NCI-H2107 (cell line): ENCODE results near the gene KCNAB3.

Experiments used
- DNase-seq: peaks from one replicate; lab custom pipeline; 2025; lab: John Stamatoyannopoulos, UW

KCNAB3 gene

GRCh38 chr17:7897090-7897489, 32.6 kb downstream of the KCNAB3 start:
- no peak for DNase-seq

- no peak for DNase-seq
Observed at GRCh38 chr17:7894866-7895265, 34.8 kb downstream of the KCNAB3 start.

- no peak for DNase-seq
Observed at GRCh38 chr17:7894226-7894625, 35.4 kb downstream of the KCNAB3 start.

- DNase-seq = no peak
Observed at GRCh38 chr17:7893187-7893880, 36.3 kb downstream of the KCNAB3 start.

- peak; percentile 51 for DNase-seq
Observed at GRCh38 chr17:7889166-7889955, 40.3 kb downstream of the KCNAB3 start.

- DNase-seq = no peak
Observed at GRCh38 chr17:7888184-7888920, 41.3 kb downstream of the KCNAB3 start, which contains the start of gene CHD3. CHD3 (plus strand) TSS chr17:7888789; CDS start chr17:7889001, 212 bp downstream.

- peak; percentile 85 for DNase-seq
Observed at GRCh38 chr17:7887482-7888183, 42.0 kb downstream of the KCNAB3 start.

GRCh38 chr17:7887038-7887481, 42.6 kb downstream of the KCNAB3 start:
- DNase-seq = no peak

GRCh38 chr17:7886227-7887037, 43.2 kb downstream of the KCNAB3 start:
- no peak for DNase-seq

- no peak for DNase-seq
Observed at GRCh38 chr17:7885367-7886226, 44.1 kb downstream of the KCNAB3 start.

GRCh38 chr17:7884581-7885366, 44.9 kb downstream of the KCNAB3 start:
- DNase-seq = no peak

GRCh38 chr17:7883781-7884386, 45.8 kb downstream of the KCNAB3 start:
- no peak for DNase-seq

- no peak for DNase-seq
Observed at GRCh38 chr17:7882629-7883028, 47.0 kb downstream of the KCNAB3 start.

GRCh38 chr17:7882068-7882467, 47.6 kb downstream of the KCNAB3 start:
- no peak for DNase-seq

GRCh38 chr17:7881276-7882054, 48.2 kb downstream of the KCNAB3 start:
- no peak for DNase-seq

GRCh38 chr17:7880076-7880868, 49.4 kb downstream of the KCNAB3 start:
- DNase-seq = no peak

GRCh38 chr17:7878234-7878633, 51.4 kb downstream of the KCNAB3 start:
- DNase-seq = no peak
